ENCODE measurements around the gene CLUH.

CLUH gene

DNA sequence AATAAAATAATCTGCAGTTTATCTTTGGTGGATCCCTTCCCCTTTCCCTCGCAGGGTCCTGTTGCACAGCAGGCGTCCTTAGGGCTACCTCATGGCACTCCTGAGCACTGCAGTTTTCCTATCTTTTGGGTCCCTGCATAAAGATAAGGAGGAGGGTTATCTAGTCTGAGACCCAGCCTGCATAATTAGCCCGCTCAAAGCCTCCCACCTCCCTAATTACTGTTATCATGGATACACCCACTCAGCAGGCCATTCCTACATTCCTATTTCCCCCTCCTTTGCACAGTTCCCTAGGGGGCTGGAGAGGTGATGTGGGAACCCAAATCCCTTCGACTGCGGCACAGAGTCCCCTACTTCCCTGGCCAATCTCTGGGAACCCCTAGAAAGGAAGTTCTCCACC, 5.1 kb upstream of the CLUH start:
- no peak for DNase-seq

DNA sequence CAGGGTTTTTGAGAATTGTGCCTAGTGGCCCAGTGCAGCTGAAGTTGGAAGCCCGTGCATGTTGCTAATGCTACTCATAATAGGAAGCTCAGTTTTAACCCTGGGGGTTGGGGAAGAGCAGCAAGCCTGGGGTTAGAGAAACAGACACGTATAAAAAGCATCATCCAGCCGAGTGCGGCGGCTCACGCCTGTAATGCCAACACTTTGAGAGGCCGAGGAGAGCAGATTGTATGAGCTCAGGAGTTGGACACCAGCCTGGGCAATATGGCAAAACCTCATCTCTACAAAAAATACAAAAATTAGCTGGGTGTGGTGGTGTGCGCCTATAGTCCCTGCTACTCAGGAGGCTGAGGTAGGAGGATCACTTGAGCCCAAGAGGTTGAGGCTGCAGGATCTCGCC, 2.3 kb upstream of the CLUH start:
- no peak for DNase-seq

GRCh38 chr17:2712300-2713043, 908 bp upstream of the CLUH start:
- DNase-seq = no peak

DNA sequence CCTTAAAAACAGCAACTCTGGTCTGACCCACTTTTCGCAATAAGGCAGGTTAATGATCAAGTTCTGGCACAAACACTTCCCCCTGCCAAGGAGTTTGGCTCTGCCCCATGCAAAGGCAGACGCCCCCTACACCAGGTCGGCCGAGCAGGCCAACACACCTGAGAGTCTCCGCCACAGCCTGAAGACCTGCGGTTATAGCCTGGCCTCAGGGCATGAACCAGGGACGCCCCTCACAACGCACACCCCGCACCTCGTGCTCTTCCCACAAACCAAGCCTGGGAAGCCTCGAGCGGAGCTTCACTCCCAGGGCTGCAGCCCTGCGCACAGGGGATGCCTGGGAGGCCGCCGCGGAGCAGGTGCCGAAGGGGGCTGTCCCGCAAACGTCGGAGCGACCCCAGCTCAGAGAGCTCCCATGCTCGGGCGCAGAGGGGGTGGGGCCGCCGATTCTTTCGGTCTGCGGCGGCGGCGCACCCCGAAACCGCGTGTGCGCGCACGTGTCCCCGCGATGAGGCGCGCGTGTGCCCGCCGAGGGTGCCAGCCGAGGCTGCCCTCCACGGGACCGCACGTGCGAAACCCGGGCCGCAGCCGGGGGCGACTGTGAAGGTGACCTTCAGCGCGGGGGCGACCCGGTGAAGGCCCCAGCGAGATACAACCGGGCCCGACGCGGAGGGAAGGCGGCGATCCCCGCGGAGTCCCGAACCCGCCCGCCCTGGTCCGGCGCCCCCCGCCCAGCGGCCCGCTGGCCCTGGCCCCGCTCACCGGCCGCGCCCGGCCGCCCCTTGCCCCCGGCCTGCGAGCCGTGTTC, 559 bp downstream of the CLUH start:
- DNase-seq = peak; percentile 34

DNA sequence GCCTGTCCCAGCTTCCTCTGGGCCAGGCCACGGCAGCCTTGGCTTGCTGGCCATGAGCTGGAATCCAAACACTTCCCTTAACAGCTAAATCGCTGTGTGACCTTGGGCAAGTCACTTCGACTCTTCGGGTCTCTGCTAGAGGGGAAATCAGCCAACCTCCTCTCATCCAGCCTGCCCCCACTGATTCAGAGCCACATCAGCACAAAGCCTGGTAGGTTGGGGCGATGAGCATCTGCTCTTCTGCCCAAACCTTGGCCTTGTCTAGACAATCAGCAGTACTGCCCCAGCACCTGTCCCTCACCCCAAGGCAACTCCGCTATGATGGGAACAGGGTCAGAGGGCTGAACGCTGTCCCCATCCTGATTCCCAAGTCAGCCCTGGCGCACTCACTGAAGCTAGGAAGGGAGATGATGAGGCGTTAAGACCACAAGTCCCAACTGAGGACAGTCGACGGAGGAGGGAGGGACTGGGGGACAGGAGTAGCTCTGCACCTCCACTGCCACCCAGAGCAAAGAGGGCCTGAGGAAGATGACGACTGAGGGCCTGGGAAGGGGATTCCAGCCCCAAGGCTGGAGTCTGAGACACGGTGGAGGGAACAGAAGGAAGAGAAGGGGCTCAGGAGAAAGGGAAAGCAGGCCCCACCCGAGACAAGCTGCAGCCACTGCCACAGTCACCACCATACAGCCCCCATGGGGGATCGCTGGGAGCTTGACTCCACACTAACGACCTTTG, 1.3 kb downstream of the CLUH start:
- DNase-seq = no peak

DNA sequence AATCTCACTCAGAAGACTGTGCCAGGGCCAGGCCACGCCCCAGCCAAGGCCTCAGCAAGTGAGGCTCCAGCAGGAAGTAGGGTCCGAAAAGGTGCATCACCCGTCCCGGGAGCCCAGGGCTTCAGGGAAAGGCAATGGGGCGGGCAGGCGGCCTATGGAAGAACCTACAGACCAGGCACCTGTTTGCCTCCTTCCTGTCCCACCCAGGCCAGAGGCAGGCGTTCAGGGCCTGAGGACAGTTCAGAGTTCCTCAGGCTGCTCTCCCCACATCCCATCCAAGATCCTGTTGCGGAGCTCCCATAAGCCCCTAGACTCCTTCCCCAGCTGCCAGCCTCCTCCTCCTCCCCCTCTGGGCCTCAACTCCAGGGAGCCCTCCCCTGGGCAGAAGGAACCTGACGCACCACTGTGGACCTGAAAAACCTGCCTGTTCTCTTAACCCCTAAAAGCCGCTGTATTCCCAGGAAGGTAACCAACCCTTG, 2.3 kb downstream of the CLUH start:
- DNase-seq = no peak

DNA sequence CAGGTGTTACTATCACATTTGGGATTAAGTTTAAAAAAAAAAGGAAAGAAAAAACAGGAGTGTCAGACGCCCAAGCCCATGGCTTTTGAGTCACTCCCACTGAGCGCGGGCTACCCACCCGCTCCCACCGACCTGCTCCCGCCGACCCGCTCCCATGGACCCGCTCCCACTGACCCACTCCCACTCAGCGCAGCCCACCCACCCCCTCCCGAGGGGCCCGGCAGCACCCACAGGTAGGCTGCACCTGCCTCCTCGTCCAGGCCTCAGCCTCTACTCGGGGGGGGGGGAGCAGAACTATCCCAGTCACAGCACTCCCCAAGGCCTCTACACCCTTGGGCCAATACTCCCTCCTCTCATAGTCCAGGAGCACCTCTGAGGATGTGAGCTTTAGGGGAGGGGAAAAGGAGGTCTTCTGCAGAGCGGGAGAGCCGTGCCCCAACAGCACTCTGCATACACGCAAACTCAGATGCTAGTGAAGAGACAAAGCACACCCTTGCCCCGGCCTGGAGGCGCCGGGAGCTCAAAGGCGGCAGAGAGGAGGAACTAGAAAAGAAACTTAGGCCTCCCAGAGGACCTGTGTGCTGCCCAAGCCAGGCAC, 2.9 kb downstream of the CLUH start:
- DNase-seq = no peak

- DNase-seq = no peak
Measured at GRCh38 chr17:2707721-2708584, 3.6 kb downstream of the CLUH start.

- no peak for DNase-seq
Measured at GRCh38 chr17:2706911-2707510, 4.6 kb downstream of the CLUH start.

DNA sequence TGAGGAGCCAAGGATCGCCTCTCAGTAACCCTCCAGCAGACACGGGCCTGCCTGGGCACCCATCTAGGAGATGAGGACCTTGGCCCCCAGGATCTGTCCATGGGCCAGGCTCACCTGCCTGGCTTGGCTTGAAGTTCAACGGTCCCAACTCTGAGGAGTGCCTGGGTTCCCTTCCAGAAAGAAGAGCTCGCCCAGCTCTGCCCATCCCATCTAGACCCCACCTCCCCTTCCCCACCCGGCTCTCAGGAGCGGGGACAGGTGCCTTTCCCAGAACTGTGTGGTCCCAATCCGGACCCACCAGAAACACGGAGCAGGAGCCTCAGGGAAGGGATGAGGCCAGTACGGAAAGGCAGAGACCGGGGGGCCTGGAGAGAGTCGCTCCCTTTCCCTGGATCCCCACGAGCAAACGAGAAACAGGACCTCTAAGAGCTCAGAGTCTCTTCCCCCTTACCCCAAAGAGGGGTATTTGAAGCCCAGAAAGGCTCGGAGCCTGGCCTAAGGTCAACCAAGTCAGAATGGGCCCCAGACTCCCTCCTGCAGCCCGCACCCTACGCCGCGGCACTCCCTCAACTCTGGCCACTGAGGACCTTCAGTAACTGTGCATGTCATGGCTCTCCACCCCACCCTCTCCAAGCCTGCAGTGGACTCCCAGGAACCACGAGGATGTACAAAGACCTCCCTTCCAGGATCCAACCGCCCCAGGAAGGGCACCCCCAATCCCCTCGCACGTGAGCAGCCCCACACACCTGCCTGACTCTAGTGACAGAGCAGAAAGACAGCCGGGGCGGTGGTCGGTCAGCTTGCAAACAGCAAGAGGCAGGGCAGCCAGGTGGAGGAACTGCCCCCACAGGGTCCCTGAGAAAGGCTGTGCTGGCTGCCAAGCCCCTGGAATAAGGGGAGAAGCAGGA, 5.4 kb downstream of the CLUH start:
- DNase-seq = no peak

- DNase-seq = no peak
Measured at GRCh38 chr17:2705263-2705662, 6.3 kb downstream of the CLUH start.

GRCh38 chr17:2704890-2705248, 6.7 kb downstream of the CLUH start:
- DNase-seq = no peak

DNA sequence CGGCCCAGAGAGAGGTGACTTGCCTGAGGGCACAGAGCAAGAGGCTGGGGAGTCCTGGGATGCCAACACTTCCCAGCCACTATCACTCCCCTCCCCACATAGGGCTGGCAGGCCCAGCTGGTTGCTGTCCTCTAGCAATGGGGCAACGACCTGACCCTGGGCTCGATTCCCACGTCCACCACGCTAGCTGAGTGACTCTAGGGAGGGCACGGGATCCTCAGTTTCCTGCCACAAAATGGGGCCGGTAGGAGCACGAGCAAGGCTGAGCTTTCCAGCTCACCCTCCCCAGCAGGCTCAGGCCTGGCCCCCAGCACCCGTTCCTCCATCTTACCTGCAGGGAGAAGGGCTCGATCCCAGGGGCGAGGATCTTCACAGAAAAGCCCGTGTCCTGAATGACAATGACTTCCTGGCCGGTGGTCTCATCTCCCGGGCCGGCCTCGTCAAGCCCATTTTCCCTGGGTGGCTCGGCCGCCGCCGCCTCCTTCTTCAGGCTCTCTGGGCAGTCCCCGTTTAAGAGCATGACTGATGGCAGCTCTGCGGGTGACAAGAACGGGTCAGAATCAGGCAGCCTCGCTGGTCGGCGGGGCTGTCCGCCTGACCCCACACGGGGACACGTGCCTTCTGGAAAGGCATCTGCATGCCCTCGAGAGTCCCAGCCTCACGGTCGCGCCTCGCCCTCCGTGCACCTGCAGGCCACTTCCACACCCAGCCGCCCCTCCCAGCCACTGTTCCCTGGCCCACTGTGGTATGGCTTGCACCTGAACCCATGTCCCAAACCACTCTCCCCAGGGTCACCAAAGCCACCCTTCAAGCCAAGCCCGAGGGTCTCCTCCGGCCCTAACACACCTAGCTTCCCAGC, 7.3 kb downstream of the CLUH start:
- no peak for DNase-seq

- no peak for DNase-seq
Measured at GRCh38 chr17:2703606-2704005, 8.0 kb downstream of the CLUH start.

DNA sequence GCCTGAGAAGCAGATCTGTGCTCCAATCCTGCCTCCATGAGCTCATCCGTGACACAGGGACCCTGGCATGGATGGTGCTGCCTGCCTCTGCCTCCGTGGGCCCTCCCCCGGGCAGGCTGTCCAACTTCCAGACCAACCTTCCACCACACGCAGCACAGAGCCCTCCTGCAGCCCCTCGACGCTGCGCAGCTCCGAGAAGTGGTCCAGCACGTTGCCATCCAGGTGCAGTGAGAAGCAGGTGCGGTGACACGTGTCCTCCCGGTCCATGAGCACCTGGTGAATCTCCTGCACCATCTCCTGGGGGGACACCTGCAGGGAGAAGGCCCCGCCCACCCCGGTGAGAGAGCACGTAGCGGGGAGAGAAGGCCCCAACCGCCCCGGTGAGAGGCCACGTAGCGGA, 8.4 kb downstream of the CLUH start:
- no peak for DNase-seq

DNA sequence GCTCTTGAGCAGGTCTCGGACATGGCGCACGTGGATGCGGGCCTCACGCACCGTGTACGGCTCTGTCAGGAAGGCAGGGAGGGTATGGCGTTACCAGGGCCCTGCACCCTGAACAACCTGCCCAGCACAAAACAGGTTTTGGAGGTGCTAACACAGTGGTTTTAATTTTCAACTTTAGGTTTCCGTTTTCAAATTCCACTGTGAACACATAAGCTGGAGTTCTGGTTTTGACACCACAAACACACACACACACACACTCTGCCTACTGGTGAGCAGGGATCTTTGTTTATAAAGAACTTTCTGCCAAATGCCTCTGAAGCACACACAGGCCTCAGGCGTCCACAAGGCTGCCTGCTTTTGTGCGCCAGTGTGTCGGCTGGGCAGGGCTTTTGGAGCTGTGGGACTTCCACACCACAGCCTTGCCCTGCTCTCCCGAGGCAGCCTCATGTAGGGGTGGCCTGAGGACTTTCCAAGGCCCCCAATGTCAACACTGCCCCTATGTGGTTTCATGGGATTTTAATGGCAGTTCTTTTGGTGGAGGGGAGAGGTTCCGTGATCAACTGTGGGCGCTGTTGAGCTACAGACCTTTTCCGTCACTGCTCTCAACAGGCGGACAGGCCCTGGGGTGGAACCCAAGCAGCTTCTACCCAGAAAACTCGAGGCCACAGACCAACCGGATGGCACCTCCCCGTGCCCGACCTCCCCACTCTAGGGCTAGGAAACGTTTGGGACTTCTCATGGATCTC, 9.4 kb downstream of the CLUH start:
- no peak for DNase-seq

GRCh38 chr17:2701161-2701995, 10.2 kb downstream of the CLUH start:
- DNase-seq = no peak

All from CD4-positive, alpha-beta T cell treated with Interleukin-6 for 4 hours (primary cell).